Measurements from ENCODE around the gene U2AF1L4. TPM values are rescaled to one million over a fixed set of nuclear protein-coding genes. Genes with fewer than 3 reads are reported as not detected.

Gene U2AF1L4
- total and polyA plus RNA-seq, 4 donors, result 13.0 to 25.5 (median 17.8) TPM

- Histone ChIP-seq H3K36me3 (ENCODE audit: control insufficient read depth in 4 of 4, insufficient read depth in 4 of 4, low read length in 4 of 4) (peaks cover 5 to 87% (median 38%) of the 10 kb centered on the region in 4 donors), H3K9me3 (ENCODE audit: control insufficient read depth in 4 of 4, insufficient read depth in 3 of 4, low read length in 3 of 4) (no peaks in the 10 kb centered on the region), H3K4me1 (ENCODE audit: control insufficient read depth in 5 of 5, insufficient read depth in 5 of 5, low read length in 5 of 5) (no peaks in the 10 kb centered on the region), H3K27me3 (ENCODE audit: control insufficient read depth in 3 of 3, insufficient read depth in 3 of 3, low read length in 2 of 3) (no peaks in the 10 kb centered on the region), H3K4me3 (no peak overlapping the region), H3K9ac (ENCODE audit: insufficient read depth in 1 of 2, low read length in 2 of 2) (no peak overlapping the region), H3K27ac (ENCODE audit: low read depth in 1 of 2, low read length in 1 of 2) (no peak overlapping the region)
- 93 to 94% methylated on average over 18 of the region's 18 CpGs for WGBS, 2 donors
- DNase-seq (no peak), ATAC-seq (ENCODE audit: insufficient read depth, low FRiP score) (no peak)
- TF ChIP-seq CTCF (IDR thresholded peaks at IDR 0.05; ENCODE audit: control extremely low read depth, extremely low read depth), result no peak
These were observed 14.9 kb downstream of the U2AF1L4 start for GRCh38 chr19:35730326-35730725.

GRCh38 chr19:35729763-35730162, 15.5 kb downstream of the U2AF1L4 start:
- Histone ChIP-seq H3K9me3 (ENCODE audit: control insufficient read depth in 4 of 4, insufficient read depth in 3 of 4, low read length in 3 of 4) (no peaks in the 10 kb centered on the region), H3K4me1 (ENCODE audit: control insufficient read depth in 5 of 5, insufficient read depth in 5 of 5, low read length in 5 of 5) (no peaks in the 10 kb centered on the region), H3K4me3 (no peak overlapping the region), H3K36me3 (ENCODE audit: control insufficient read depth in 4 of 4, insufficient read depth in 4 of 4, low read length in 4 of 4) (peaks cover 5 to 90% (median 39%) of the 10 kb centered on the region in 4 donors), H3K27ac (ENCODE audit: low read depth in 1 of 2, low read length in 1 of 2) (no peak overlapping the region), H3K27me3 (ENCODE audit: control insufficient read depth in 3 of 3, insufficient read depth in 3 of 3, low read length in 2 of 3) (no peaks in the 10 kb centered on the region), H3K9ac (ENCODE audit: insufficient read depth in 1 of 2, low read length in 2 of 2) (no peak overlapping the region)
- ATAC-seq (ENCODE audit: insufficient read depth, low FRiP score) (no peak), DNase-seq (no peak)
- WGBS, 2 donors, result 92 to 94% methylated on average over 11 of the region's 11 CpGs
- no peak for TF ChIP-seq CTCF (IDR thresholded peaks at IDR 0.05; ENCODE audit: control extremely low read depth, extremely low read depth)

DNA sequence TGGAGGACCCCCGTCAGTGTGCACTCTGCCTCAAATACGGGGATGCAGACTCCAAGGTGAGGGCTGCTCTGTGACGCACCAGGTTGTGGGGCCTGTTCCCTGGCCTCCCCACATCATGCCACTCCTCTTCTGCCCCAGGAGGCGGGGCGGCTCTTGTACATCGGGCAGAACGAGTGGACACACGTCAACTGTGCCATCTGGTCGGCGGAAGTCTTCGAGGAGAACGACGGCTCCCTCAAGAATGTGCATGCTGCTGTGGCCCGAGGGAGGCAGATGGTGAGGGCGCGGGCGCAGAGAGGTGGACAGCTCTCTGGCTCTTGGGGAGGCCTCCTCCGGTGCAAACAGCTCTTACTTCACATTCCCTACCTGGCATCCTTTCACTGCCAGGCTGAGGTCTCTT, 16.2 kb downstream of the U2AF1L4 start:
- WGBS, 2 donors, result 92 to 95% methylated on average over 18 of the region's 18 CpGs
- H3K9me3 ChIP-seq (ENCODE audit: control insufficient read depth in 4 of 4, insufficient read depth in 3 of 4, low read length in 3 of 4), result no peaks in the 10 kb centered on the region
- H3K27me3 ChIP-seq (ENCODE audit: control insufficient read depth in 3 of 3, insufficient read depth in 3 of 3, low read length in 2 of 3), result no peaks in the 10 kb centered on the region
- H3K9ac ChIP-seq (ENCODE audit: insufficient read depth in 1 of 2, low read length in 2 of 2), result no peak overlapping the region
- TF ChIP-seq CTCF (IDR thresholded peaks at IDR 0.05; ENCODE audit: control extremely low read depth, extremely low read depth), result no peak
- ATAC-seq (ENCODE audit: insufficient read depth, low FRiP score), result no peak
- no peak for DNase-seq
- peaks cover 9 to 94% (median 42%) of the 10 kb centered on the region in 4 donors for H3K36me3 ChIP-seq (ENCODE audit: control insufficient read depth in 4 of 4, insufficient read depth in 4 of 4, low read length in 4 of 4)
- no peaks in the 10 kb centered on the region for H3K4me1 ChIP-seq (ENCODE audit: control insufficient read depth in 5 of 5, insufficient read depth in 5 of 5, low read length in 5 of 5)
- no peak overlapping the region for H3K27ac ChIP-seq (ENCODE audit: low read depth in 1 of 2, low read length in 1 of 2)
- no peak overlapping the region for H3K4me3 ChIP-seq
